ENCODE data around the gene DCP2.

DCP2 gene

DNA sequence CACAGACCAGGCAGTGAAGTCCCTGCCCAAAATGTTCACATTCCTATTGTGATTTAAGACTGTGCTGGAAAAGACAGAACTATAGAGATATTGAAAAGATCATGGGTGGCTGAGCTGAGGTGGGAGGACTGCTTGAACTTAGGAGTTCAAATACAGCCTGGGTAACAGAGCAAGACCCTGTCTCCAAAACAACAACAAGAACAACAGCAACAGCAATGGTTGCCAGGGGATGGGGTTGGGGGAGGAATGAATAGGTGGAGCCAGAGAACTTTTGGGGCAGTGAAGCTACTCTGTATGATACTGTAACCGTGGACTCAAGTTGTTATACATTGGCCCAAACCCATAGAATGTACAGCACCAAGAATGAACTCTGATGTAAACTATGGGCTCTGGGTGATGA, 88.2 kb downstream of the DCP2 start:
- TF ChIP-seq FOXP2 (optimal IDR thresholded peaks at IDR 0.05; ENCODE audit: borderline replicate concordance, extremely low read depth, extremely low read length, insufficient read depth): no peak
- no peak for TF ChIP-seq TAF1 (IDR thresholded peaks at IDR 0.05; ENCODE audit: borderline replicate concordance, insufficient read depth, low read length)
- no peak for TF ChIP-seq SIN3A (IDR thresholded peaks at IDR 0.05; ENCODE audit: borderline replicate concordance, insufficient read depth, low read length)
- TF ChIP-seq POLR2AphosphoS5 (IDR thresholded peaks at IDR 0.05; ENCODE audit: low read depth, low read length): no peak
- TF ChIP-seq, protein P1, sequence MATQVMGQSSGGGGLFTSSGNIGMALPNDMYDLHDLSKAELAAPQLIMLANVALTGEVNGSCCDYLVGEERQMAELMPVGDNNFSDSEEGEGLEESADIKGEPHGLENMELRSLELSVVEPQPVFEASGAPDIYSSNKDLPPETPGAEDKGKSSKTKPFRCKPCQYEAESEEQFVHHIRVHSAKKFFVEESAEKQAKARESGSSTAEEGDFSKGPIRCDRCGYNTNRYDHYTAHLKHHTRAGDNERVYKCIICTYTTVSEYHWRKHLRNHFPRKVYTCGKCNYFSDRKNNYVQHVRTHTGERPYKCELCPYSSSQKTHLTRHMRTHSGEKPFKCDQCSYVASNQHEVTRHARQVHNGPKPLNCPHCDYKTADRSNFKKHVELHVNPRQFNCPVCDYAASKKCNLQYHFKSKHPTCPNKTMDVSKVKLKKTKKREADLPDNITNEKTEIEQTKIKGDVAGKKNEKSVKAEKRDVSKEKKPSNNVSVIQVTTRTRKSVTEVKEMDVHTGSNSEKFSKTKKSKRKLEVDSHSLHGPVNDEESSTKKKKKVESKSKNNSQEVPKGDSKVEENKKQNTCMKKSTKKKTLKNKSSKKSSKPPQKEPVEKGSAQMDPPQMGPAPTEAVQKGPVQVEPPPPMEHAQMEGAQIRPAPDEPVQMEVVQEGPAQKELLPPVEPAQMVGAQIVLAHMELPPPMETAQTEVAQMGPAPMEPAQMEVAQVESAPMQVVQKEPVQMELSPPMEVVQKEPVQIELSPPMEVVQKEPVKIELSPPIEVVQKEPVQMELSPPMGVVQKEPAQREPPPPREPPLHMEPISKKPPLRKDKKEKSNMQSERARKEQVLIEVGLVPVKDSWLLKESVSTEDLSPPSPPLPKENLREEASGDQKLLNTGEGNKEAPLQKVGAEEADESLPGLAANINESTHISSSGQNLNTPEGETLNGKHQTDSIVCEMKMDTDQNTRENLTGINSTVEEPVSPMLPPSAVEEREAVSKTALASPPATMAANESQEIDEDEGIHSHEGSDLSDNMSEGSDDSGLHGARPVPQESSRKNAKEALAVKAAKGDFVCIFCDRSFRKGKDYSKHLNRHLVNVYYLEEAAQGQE (IDR thresholded peaks at IDR 0.05; ENCODE audit: insufficient read depth in 1 of 2, low read depth in 2 of 2, low read length in 2 of 2): no peak

DNA sequence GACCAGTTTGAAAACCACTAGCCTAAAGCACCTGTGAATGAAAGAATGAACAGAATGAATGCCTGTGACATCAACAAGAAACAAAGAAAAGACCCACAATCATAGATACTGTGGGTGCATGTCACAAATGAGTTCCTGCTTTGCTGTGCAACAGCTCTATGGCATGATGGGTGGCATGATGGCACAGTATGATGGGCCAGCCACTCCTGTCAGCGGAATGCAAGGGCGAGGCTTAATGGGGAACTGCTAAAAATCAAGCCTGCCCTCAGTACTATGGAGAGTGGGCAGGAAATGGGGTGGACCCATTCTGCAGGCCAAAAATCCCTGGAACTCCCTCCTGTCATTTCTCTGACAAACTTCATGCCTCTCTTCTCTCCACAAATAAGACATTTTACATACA, 89.0 kb downstream of the DCP2 start:
- no peak for TF ChIP-seq TAF1 (IDR thresholded peaks at IDR 0.05; ENCODE audit: borderline replicate concordance, insufficient read depth, low read length)
- no peak; the same call in 1 of the 2 replicates for TF ChIP-seq POLR2AphosphoS5 (IDR thresholded peaks at IDR 0.05; ENCODE audit: low read depth, low read length)
- no peak for TF ChIP-seq FOXP2 (optimal IDR thresholded peaks at IDR 0.05; ENCODE audit: borderline replicate concordance, extremely low read depth, extremely low read length, insufficient read depth)
- TF ChIP-seq, protein P1 (IDR thresholded peaks at IDR 0.05; ENCODE audit: insufficient read depth in 1 of 2, low read depth in 2 of 2, low read length in 2 of 2): no peak
- no peak for TF ChIP-seq SIN3A (IDR thresholded peaks at IDR 0.05; ENCODE audit: borderline replicate concordance, insufficient read depth, low read length)

DNA sequence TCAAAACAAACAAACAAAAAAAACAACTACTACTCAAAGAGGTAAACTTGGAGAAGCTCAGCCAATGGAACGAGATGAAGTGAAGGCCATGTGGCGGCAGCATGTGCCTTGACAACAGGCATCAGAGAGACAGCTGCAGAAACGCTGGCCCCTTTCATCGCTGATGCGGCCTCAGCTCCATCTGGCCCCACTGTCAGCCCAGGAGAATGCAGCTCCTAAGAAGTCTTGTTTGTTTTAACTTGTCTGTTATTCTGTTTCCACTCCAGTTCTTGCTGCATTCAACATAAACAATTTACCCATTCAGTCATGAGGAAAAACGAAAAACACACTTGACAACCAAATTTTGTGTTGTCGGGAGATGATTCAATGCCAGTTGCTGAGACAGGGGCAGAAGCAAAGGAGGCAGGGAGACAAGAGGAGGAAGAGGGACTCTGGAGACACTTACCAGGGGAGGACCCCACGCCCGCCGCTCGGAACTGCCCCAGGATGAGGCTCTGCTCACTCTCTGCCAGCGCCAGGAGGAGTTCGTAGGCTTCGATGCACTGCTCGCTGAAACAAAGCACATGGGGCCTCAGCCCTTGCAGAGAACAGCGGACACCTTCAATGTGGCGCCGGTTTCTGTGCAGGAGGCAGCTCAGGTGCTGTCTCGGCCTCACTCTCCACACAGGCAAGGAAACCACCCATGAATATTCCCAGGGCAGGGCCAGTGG, 91.2 kb downstream of the DCP2 start:
- TF ChIP-seq FOXP2 (optimal IDR thresholded peaks at IDR 0.05; ENCODE audit: borderline replicate concordance, extremely low read depth, extremely low read length, insufficient read depth) (no peak), TAF1 (IDR thresholded peaks at IDR 0.05; ENCODE audit: borderline replicate concordance, insufficient read depth, low read length) (no peak), SIN3A (IDR thresholded peaks at IDR 0.05; ENCODE audit: borderline replicate concordance, insufficient read depth, low read length) (no peak), POLR2AphosphoS5 (IDR thresholded peaks at IDR 0.05; ENCODE audit: low read depth, low read length) (no peak)
- TF ChIP-seq, protein P1 (IDR thresholded peaks at IDR 0.05; ENCODE audit: insufficient read depth in 1 of 2, low read depth in 2 of 2, low read length in 2 of 2): no peak

DNA sequence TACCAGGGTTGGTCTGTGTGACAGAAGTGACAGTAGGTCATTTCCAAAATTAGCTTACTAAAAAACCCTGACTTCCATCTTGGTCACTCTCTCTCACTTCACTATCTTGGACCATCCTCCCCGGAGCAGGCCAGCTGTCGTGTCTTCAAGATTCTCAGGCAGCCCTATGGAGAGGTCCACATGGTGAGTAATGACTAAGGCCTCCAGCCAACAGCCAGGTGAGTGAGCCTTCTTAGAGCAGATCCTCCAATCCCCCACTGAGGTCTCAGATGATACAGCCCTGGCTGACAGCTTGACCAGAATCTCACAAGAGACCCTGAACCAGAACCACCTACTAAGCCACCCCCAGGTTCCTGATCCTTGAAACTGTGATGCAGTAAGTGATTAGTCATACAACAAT, 92.0 kb downstream of the DCP2 start:
- TF ChIP-seq POLR2AphosphoS5 (IDR thresholded peaks at IDR 0.05; ENCODE audit: low read depth, low read length): no peak
- TF ChIP-seq, protein P1 (IDR thresholded peaks at IDR 0.05; ENCODE audit: insufficient read depth in 1 of 2, low read depth in 2 of 2, low read length in 2 of 2): no peak
- TF ChIP-seq SIN3A (IDR thresholded peaks at IDR 0.05; ENCODE audit: borderline replicate concordance, insufficient read depth, low read length): no peak
- no peak for TF ChIP-seq TAF1 (IDR thresholded peaks at IDR 0.05; ENCODE audit: borderline replicate concordance, insufficient read depth, low read length)
- TF ChIP-seq FOXP2 (optimal IDR thresholded peaks at IDR 0.05; ENCODE audit: borderline replicate concordance, extremely low read depth, extremely low read length, insufficient read depth): no peak

All from PFSK-1 (cell line).